Chondrocyte (in vitro differentiated cells): ENCODE data around the gene TNNI3K. TPM values are rescaled to one million over a fixed set of nuclear protein-coding genes. Genes with fewer than 3 reads are reported as not detected.

Experiments used
- DNase-seq: peaks from one replicate; pipeline ENCODE4 v3.0.0; 2021; ENCODE audit warnings: mixed read lengths, low spot score
- H3K27ac Mint-ChIP-seq: one replicate; pipeline ENCODE4 v1.8.0; 2021; ENCODE audit warnings: mild to moderate bottlenecking, moderate library complexity, mixed read lengths; ENCODE audit not compliant: unreplicated experiment
- H3K27me3 Mint-ChIP-seq: 2 replicates; pipeline ENCODE4 v1.8.0; 2021; ENCODE audit warnings: low read depth, mixed read lengths
- H3K36me3 Mint-ChIP-seq: 2 replicates; pipeline ENCODE4 v1.8.0; 2021; ENCODE audit warnings: low read depth, mixed read lengths
- H3K4me1 Mint-ChIP-seq: 2 replicates; pipeline ENCODE4 v1.8.0; 2021; ENCODE audit warnings: low read depth, mild to moderate bottlenecking, mixed read lengths
- H3K4me3 Mint-ChIP-seq: one replicate; pipeline ENCODE4 v1.8.0; 2021; ENCODE audit warnings: mild to moderate bottlenecking, moderate library complexity, mixed read lengths; ENCODE audit not compliant: unreplicated experiment
- H3K9me3 Mint-ChIP-seq: 2 replicates; pipeline ENCODE4 v1.8.0; 2021; ENCODE audit warnings: low read depth, mixed read lengths
- CTCF ChIP-seq: fragments of 200-600 bp; sonication (generic); IDR thresholded peaks from 2 replicates; pipeline ENCODE4 v1.5.0; 2021; ENCODE audit warnings: antibody characterized with exemption, mild to moderate bottlenecking, moderate library complexity
- total RNA-seq: library from RNA; stranded (reverse); gene quantifications from 3 replicates; pipeline ENCODE4 v1.2.1, GENCODE V29; 2021

The TNNI3K gene
- total RNA-seq, 1 donor from 2014 or later: not detected

- no peak for TF ChIP-seq CTCF
- Mint-ChIP-seq H3K36me3 (no peaks in the 10 kb centered on the region), H3K27ac (no peak within 1 kb of the TSS), H3K4me1 (no peaks in the 10 kb centered on the region), H3K4me3 (no peak within 1 kb of the TSS), H3K27me3 (peaks cover 13% of the 10 kb centered on the region), H3K9me3 (no peaks in the 10 kb centered on the region)
- no peak for DNase-seq
Measured at GRCh38 chr1:74512170-74512915, 277.2 kb downstream of the TNNI3K start, which contains the start of gene LRRC53. LRRC53 (minus strand) TSS chr1:74512611; CDS start chr1:74483349, 29,262 bp downstream.

- Mint-ChIP-seq H3K36me3 (no peaks in the 10 kb centered on the region), H3K27ac (no peak overlapping the region), H3K9me3 (no peaks in the 10 kb centered on the region), H3K27me3 (peaks cover 13% of the 10 kb centered on the region), H3K4me1 (no peaks in the 10 kb centered on the region), H3K4me3 (no peak overlapping the region)
- DNase-seq: no peak
- TF ChIP-seq CTCF: no peak
Measured at GRCh38 chr1:74513411-74514300, 278.5 kb downstream of the TNNI3K start.

GRCh38 chr1:74517599-74518051 lies 282.4 kb downstream of the TNNI3K start:
- no peak for TF ChIP-seq CTCF
- Mint-ChIP-seq H3K36me3 (no peaks in the 10 kb centered on the region), H3K27ac (no peak overlapping the region), H3K4me3 (no peak overlapping the region), H3K9me3 (no peaks in the 10 kb centered on the region), H3K4me1 (peaks cover 2% of the 10 kb centered on the region), H3K27me3 (peaks cover 11% of the 10 kb centered on the region)
- DNase-seq: no peak

- no peak overlapping the region for H3K27ac Mint-ChIP-seq
- peaks cover 2% of the 10 kb centered on the region for H3K4me1 Mint-ChIP-seq
- DNase-seq: no peak
- H3K27me3 Mint-ChIP-seq: peaks cover 4% of the 10 kb centered on the region
- no peaks in the 10 kb centered on the region for H3K9me3 Mint-ChIP-seq
- TF ChIP-seq CTCF: no peak
- no peaks in the 10 kb centered on the region for H3K36me3 Mint-ChIP-seq
- no peak overlapping the region for H3K4me3 Mint-ChIP-seq
Measured at GRCh38 chr1:74522148-74522547, 287.0 kb downstream of the TNNI3K start.

- no peak overlapping the region for H3K27ac Mint-ChIP-seq
- DNase-seq: no peak
- no peaks in the 10 kb centered on the region for H3K9me3 Mint-ChIP-seq
- no peak for TF ChIP-seq CTCF
- no peak overlapping the region for H3K4me3 Mint-ChIP-seq
- no peaks in the 10 kb centered on the region for H3K36me3 Mint-ChIP-seq
- peaks cover 2% of the 10 kb centered on the region for H3K4me1 Mint-ChIP-seq
- H3K27me3 Mint-ChIP-seq: peaks cover 9% of the 10 kb centered on the region
Measured at GRCh38 chr1:74523873-74524480, 288.8 kb downstream of the TNNI3K start.
